Immature natural killer cell (primary cell): Measurements from ENCODE around the gene ZNF394. TPM values are rescaled to one million over a fixed set of nuclear protein-coding genes. Genes with fewer than 3 reads are reported as not detected.
A peak's percentile ranks its signal among the peaks of the same experiment; 100 is the strongest.
"Not testable (repeated sequence)": the region's sequence is repeated elsewhere in the genome, so short reads cannot be mapped to it uniquely, and the experiment has no call there.

ENCODE experiments used
- DNase-seq, 3 donors: peaks; one replicate each; pipeline ENCODE4 v3.0.0; 2022; ENCODE audit warnings: mixed read lengths in 1 of 3
- H3K27ac Mint-ChIP-seq, 6 donors: one replicate each; pipeline ENCODE4 v1.8.0; 2020; ENCODE audit warnings: mixed read lengths in 6 of 6, mild to moderate bottlenecking in 5 of 6, inconsistent platforms in 4 of 6, moderate library complexity in 3 of 6
- H3K27me3 Mint-ChIP-seq, 3 donors: one replicate each; pipeline ENCODE4 v1.8.0; 2020 to 2021; ENCODE audit warnings: low read depth in 3 of 3, mild to moderate bottlenecking in 3 of 3, mixed read lengths in 3 of 3, moderate library complexity in 3 of 3, inconsistent platforms in 1 of 3
- H3K36me3 Mint-ChIP-seq, 3 donors: one replicate each; pipeline ENCODE4 v1.8.0; 2020; ENCODE audit warnings: mixed read lengths in 3 of 3, inconsistent platforms in 2 of 3, mild to moderate bottlenecking in 2 of 3
- H3K4me1 Mint-ChIP-seq, 2 donors: one replicate each; pipeline ENCODE4 v1.8.0; 2020; ENCODE audit warnings: inconsistent platforms in 2 of 2, mild to moderate bottlenecking in 2 of 2, mixed read lengths in 2 of 2, moderate library complexity in 1 of 2
- H3K4me3 Mint-ChIP-seq, 5 donors: one replicate each; pipeline ENCODE4 v1.8.0; 2020; ENCODE audit warnings: mild to moderate bottlenecking in 5 of 5, mixed read lengths in 5 of 5, inconsistent platforms in 3 of 5, moderate library complexity in 3 of 5
- H3K9me3 Mint-ChIP-seq, 6 donors: one replicate each; pipeline ENCODE4 v1.8.0; 2020; ENCODE audit warnings: mild to moderate bottlenecking in 6 of 6, mixed read lengths in 6 of 6, inconsistent platforms in 4 of 6, moderate library complexity in 3 of 6
- polyA plus RNA-seq, 3 donors: library from polyadenylated mRNA; unstranded; fragments of 300-500 nt; fragmentation: Illumina TruSeq; gene quantifications; one replicate each; pipeline ENCODE4 v1.2.3, GENCODE V29; 2021

ZNF394 gene
- 10 to 100 TPM; 68.6 to 91.7 (median 76.0) TPM for polyA plus RNA-seq

- H3K36me3 Mint-ChIP-seq: peaks cover 9 to 17% (median 14%) of the 10 kb centered on the region in 3 donors
- peak within 1 kb of the TSS; percentile 96 to 100 (median 98) for H3K4me3 Mint-ChIP-seq
- DNase-seq: peak; percentile 86 to 89 (median 88)
- H3K4me1 Mint-ChIP-seq: peaks cover 44 to 52% of the 10 kb centered on the region in 2 donors
- peak within 1 kb of the TSS; percentile 96 to 100 (median 99) for H3K27ac Mint-ChIP-seq
- peaks cover 12 to 19% (median 12%) of the 10 kb centered on the region in 3 donors for H3K27me3 Mint-ChIP-seq
- H3K9me3 Mint-ChIP-seq: peaks cover 0 to under 1% (median 0%) of the 10 kb centered on the region in 6 donors
Measured at GRCh38 chr7:99499721-99500636, at the start of gene ZNF394. Gene ZNF394, minus strand, starts transcription at chr7:99500281. Its CDS starts 188 bp downstream, at chr7:99500093.

GRCh38 chr7:99549545-99549944 is 49.5 kb upstream of the ZNF394 start:
- H3K4me3 Mint-ChIP-seq, DNase-seq, H3K9me3 Mint-ChIP-seq, H3K36me3 Mint-ChIP-seq, H3K27me3 Mint-ChIP-seq: not testable (repeated sequence)
- peak overlapping the region in 1 of 6 donors; percentile 57 for H3K27ac Mint-ChIP-seq
- H3K4me1 Mint-ChIP-seq: peaks cover 24 to 30% of the 10 kb centered on the region in 2 donors

- not testable (repeated sequence) for DNase-seq, H3K4me1 Mint-ChIP-seq, H3K4me3 Mint-ChIP-seq, H3K27ac Mint-ChIP-seq, H3K27me3 Mint-ChIP-seq
- H3K9me3 Mint-ChIP-seq: peaks cover 7 to 18% (median 13%) of the 10 kb centered on the region in 6 donors
- peaks cover 0 to 18% (median 5%) of the 10 kb centered on the region in 3 donors for H3K36me3 Mint-ChIP-seq
Measured at GRCh38 chr7:99545308-99545707, 45.2 kb upstream of the ZNF394 start.

- no peak overlapping the region for H3K27ac Mint-ChIP-seq
- no peak overlapping the region for H3K4me3 Mint-ChIP-seq
- peaks cover 0 to 18% (median 5%) of the 10 kb centered on the region in 3 donors for H3K36me3 Mint-ChIP-seq
Measured at GRCh38 chr7:99543916-99544315, 43.8 kb upstream of the ZNF394 start.

GRCh38 chr7:99543081-99543671 is 43.1 kb upstream of the ZNF394 start:
- H3K27ac Mint-ChIP-seq: no peak overlapping the region
- DNase-seq: no peak
- H3K4me3 Mint-ChIP-seq: no peak overlapping the region
- peaks cover 0 to 15% (median 5%) of the 10 kb centered on the region in 3 donors for H3K36me3 Mint-ChIP-seq
- no peaks in the 10 kb centered on the region for H3K4me1 Mint-ChIP-seq
- H3K9me3 Mint-ChIP-seq: peaks cover 7 to 24% (median 16%) of the 10 kb centered on the region in 6 donors
- no peaks in the 10 kb centered on the region for H3K27me3 Mint-ChIP-seq

More at GRCh38 chr7:99543916-99544315, 43.8 kb upstream of the ZNF394 start:
- DNase-seq: no peak
- H3K9me3 Mint-ChIP-seq: peaks cover 7 to 24% (median 14%) of the 10 kb centered on the region in 6 donors
- H3K4me1 Mint-ChIP-seq: no peaks in the 10 kb centered on the region
- H3K27me3 Mint-ChIP-seq: no peaks in the 10 kb centered on the region

- Mint-ChIP-seq H3K9me3 (peaks cover 7 to 24% (median 17%) of the 10 kb centered on the region in 6 donors), H3K4me1 (no peaks in the 10 kb centered on the region), H3K4me3 (no peak overlapping the region), H3K27ac (no peak overlapping the region), H3K27me3 (no peaks in the 10 kb centered on the region), H3K36me3 (peaks cover 0 to 9% (median 9%) of the 10 kb centered on the region in 3 donors)
- DNase-seq: no peak
Measured at GRCh38 chr7:99541212-99541611, 41.1 kb upstream of the ZNF394 start.

- no peak for DNase-seq
- H3K4me3 Mint-ChIP-seq: no peak overlapping the region
Measured at GRCh38 chr7:99540542-99540941, 40.5 kb upstream of the ZNF394 start.

GRCh38 chr7:99539213-99539811 is 39.2 kb upstream of the ZNF394 start:
- H3K27me3 Mint-ChIP-seq: peaks cover 0 to 2% (median 0%) of the 10 kb centered on the region in 3 donors
- H3K9me3 Mint-ChIP-seq: peaks cover 10 to 24% (median 17%) of the 10 kb centered on the region in 6 donors
- no peaks in the 10 kb centered on the region for H3K4me1 Mint-ChIP-seq
- H3K27ac Mint-ChIP-seq: no peak overlapping the region
- DNase-seq: no peak
- H3K36me3 Mint-ChIP-seq: peaks cover 0 to 9% (median 9%) of the 10 kb centered on the region in 3 donors
- H3K4me3 Mint-ChIP-seq: no peak overlapping the region

More at GRCh38 chr7:99540542-99540941, 40.5 kb upstream of the ZNF394 start:
- Mint-ChIP-seq H3K36me3 (peaks cover 0 to 9% (median 9%) of the 10 kb centered on the region in 3 donors), H3K27me3 (no peaks in the 10 kb centered on the region), H3K4me1 (no peaks in the 10 kb centered on the region), H3K27ac (no peak overlapping the region), H3K9me3 (peaks cover 7 to 24% (median 17%) of the 10 kb centered on the region in 6 donors)

GRCh38 chr7:99535667-99536066 is 35.6 kb upstream of the ZNF394 start:
- H3K27me3 Mint-ChIP-seq: peaks cover 0 to 3% (median 2%) of the 10 kb centered on the region in 3 donors
- H3K4me3 Mint-ChIP-seq: no peak overlapping the region
- DNase-seq: no peak
- peaks cover 16 to 40% (median 33%) of the 10 kb centered on the region in 6 donors for H3K9me3 Mint-ChIP-seq
- no peaks in the 10 kb centered on the region for H3K4me1 Mint-ChIP-seq
- no peak overlapping the region for H3K27ac Mint-ChIP-seq
- peaks cover 27 to 36% (median 35%) of the 10 kb centered on the region in 3 donors for H3K36me3 Mint-ChIP-seq

- no peak for DNase-seq
- H3K4me1 Mint-ChIP-seq: no peaks in the 10 kb centered on the region
- H3K27me3 Mint-ChIP-seq: peaks cover 0 to 3% (median 2%) of the 10 kb centered on the region in 3 donors
- H3K9me3 Mint-ChIP-seq: peaks cover 16 to 41% (median 32%) of the 10 kb centered on the region in 6 donors
- H3K27ac Mint-ChIP-seq: no peak overlapping the region
- peaks cover 49 to 64% (median 60%) of the 10 kb centered on the region in 3 donors for H3K36me3 Mint-ChIP-seq
- no peak overlapping the region for H3K4me3 Mint-ChIP-seq
Measured at GRCh38 chr7:99531354-99531765, 31.3 kb upstream of the ZNF394 start.

GRCh38 chr7:99525713-99526440 is 25.8 kb upstream of the ZNF394 start:
- peaks cover 2 to 15% (median 7%) of the 10 kb centered on the region in 6 donors for H3K9me3 Mint-ChIP-seq
- no peak for DNase-seq
- H3K36me3 Mint-ChIP-seq: peaks cover 38 to 54% (median 51%) of the 10 kb centered on the region in 3 donors
- H3K27ac Mint-ChIP-seq: peak overlapping the region in 1 of 6 donors; percentile 70
- H3K4me1 Mint-ChIP-seq: no peaks in the 10 kb centered on the region
- H3K27me3 Mint-ChIP-seq: no peaks in the 10 kb centered on the region
- no peak overlapping the region for H3K4me3 Mint-ChIP-seq

- peaks cover 0 to 2% (median 0%) of the 10 kb centered on the region in 6 donors for H3K9me3 Mint-ChIP-seq
- H3K36me3 Mint-ChIP-seq: peaks cover 23 to 34% (median 29%) of the 10 kb centered on the region in 3 donors
- H3K4me1 Mint-ChIP-seq: peaks cover 0 to under 1% of the 10 kb centered on the region in 2 donors
- H3K4me3 Mint-ChIP-seq: no peak overlapping the region
- no peaks in the 10 kb centered on the region for H3K27me3 Mint-ChIP-seq
- no peak overlapping the region for H3K27ac Mint-ChIP-seq
- DNase-seq: no peak
Measured at GRCh38 chr7:99521399-99521798, 21.3 kb upstream of the ZNF394 start.

- H3K4me3 Mint-ChIP-seq: no peak overlapping the region
- H3K27me3 Mint-ChIP-seq: no peaks in the 10 kb centered on the region
- no peaks in the 10 kb centered on the region for H3K9me3 Mint-ChIP-seq
- no peak overlapping the region for H3K27ac Mint-ChIP-seq
- peaks cover 13 to 14% (median 14%) of the 10 kb centered on the region in 3 donors for H3K36me3 Mint-ChIP-seq
- no peak for DNase-seq
- peaks cover 3 to 19% of the 10 kb centered on the region in 2 donors for H3K4me1 Mint-ChIP-seq
Measured at GRCh38 chr7:99514050-99514449, 14.0 kb upstream of the ZNF394 start.
